NCI-H345 (cell line): ENCODE data around the gene ELF1.
"Not testable (repeated sequence)": the region's sequence is repeated elsewhere in the genome, so short reads cannot be mapped to it uniquely, and the experiment has no call there.

ENCODE experiments used
- DNase-seq: peaks from one replicate; lab custom pipeline; 2025; lab: John Stamatoyannopoulos, UW

Gene ELF1

DNA sequence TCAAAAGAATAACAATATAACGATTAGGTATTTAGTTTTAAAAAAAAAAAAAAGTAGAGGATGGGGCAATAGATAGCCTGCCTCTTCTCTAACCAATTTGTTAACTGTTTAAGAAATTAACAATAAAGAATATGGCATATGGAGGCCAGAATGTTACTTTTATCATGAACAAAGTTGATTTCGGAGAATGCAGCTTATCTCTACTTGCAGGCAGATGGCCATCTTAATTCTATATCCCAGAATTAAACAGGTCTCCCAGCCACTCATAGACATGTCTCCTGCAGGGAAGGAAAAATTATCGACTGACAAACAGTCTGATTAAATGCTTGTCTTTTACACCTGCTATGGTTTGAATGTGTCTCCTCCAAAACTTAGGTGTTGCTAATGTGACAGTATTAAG, 133.1 kb downstream of the ELF1 start:
- DNase-seq: no peak

DNA sequence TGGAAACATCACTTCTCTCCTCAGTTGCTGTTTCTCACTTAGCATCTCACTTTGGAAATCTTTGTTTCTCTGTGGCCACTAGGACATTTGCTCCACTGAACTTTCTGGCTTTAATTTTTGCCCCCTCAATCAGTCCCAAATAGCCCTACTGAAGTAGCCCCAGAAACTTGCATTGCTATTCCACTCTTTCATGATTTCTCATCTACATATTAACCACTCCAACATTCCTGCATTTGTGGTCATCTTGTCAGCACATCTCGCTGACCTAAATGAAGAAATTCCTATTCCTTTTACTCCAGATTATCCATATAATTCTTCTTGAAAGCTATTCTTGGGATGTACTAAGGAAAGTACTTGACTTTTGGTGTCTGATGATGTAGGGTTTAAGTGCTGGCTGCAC, 134.9 kb downstream of the ELF1 start:
- not testable (repeated sequence) for DNase-seq
